Keratinocyte (primary cell): Measurements from ENCODE around the gene MCM3AP.

Source experiments
- CTCF ChIP-seq, 3 experiments: IDR thresholded peaks in 1 of 3; conservative IDR thresholded peaks in 1 of 3; optimal IDR thresholded peaks in 1 of 3; 2 replicates in 2 of 3; 3 replicates in 1 of 3; pipeline versions ENCODE3 to v1.5.1; 2011; ENCODE audit warnings: low read length in 3 of 3, mild to moderate bottlenecking in 3 of 3, moderate library complexity in 2 of 3, control low read depth in 1 of 3, inconsistent platforms in 1 of 3; ENCODE audit not compliant: insufficient read depth in 2 of 3; ENCODE audit errors: extremely low read depth in 1 of 3
- EZH2 ChIP-seq: IDR thresholded peaks from one replicate; pipeline ENCODE4 v1.6.1; 2012; ENCODE audit warnings: inconsistent platforms, mild to moderate bottlenecking, low read length, moderate library complexity

DNA sequence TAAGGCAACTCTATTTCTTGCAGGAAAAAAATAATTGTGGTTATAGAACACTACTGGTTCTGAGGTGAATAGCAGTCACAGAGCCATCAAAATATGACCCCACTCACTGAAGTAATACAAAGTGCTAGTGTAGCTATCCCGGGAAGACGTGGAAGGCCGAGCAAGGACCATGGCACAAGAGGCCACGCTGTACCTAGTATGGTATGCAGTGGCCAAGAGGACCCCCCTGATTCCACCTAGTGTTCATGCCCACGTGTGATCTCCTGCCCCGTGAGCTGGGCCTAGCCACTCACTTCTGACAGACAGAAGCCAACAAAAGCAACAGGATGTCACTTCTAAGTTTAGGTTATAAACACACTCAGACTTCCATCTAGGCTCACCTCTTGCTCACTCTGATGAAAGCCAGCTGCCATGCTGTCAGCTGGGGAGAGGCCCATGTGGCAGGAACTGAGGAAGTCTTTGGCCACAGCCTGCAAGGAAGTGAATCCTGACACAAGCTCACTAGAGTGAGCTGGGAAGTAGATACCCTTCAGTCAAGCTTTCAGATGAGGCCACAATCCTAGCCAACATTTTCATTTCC is 35.2 kb downstream of the MCM3AP start:
- no peak for TF ChIP-seq CTCF (optimal IDR thresholded peaks at IDR 0.05 in 1 of 3, IDR thresholded peaks at IDR 0.05 in 1 of 3, conservative IDR thresholded peaks at IDR 0.05 in 1 of 3; ENCODE audit: extremely low read depth in 1 of 3, insufficient read depth in 2 of 3, low read length in 3 of 3)
- TF ChIP-seq EZH2 = no peak
